HL-60 (cell line): ENCODE measurements around the gene PRDM10.

Experiments used
- DNase-seq, 2 experiments: peaks; one replicate each; pipeline ENCODE4 v3.0.0-alpha.2; 2010 to 2020; ENCODE audit warnings: low read depth in 1 of 2, low spot score in 1 of 2
- H3K27ac ChIP-seq: fragments of 250-450 bp; sonication (Bioruptor Pico); replicated peaks from 2 replicates; pipeline ENCODE4 v1.5.1; 2020; ENCODE audit warnings: mild to moderate bottlenecking, moderate library complexity
- H3K27me3 ChIP-seq: fragments of 250-450 bp; sonication (Bioruptor Pico); 2 replicates; pipeline ENCODE4 v1.5.1; 2021; ENCODE audit warnings: mild to moderate bottlenecking, moderate library complexity; ENCODE audit not compliant: insufficient read depth, poor library complexity, severe bottlenecking
- H3K4me3 ChIP-seq: replicated peaks from 2 replicates; pipeline ENCODE4 v1.5.1; 2011; ENCODE audit warnings: mild to moderate bottlenecking, control low read depth, low read length; ENCODE audit not compliant: insufficient read depth
- CTCF ChIP-seq: IDR thresholded peaks from one replicate; pipeline ENCODE4 v1.5.1; 2011; ENCODE audit warnings: low read length, control low read depth, inconsistent platforms; ENCODE audit not compliant: insufficient read depth
- GABPA ChIP-seq: IDR thresholded peaks from 2 replicates; pipeline ENCODE4 v1.6.1; 2012; ENCODE audit warnings: low read depth
- POLR2AphosphoS5 ChIP-seq: IDR thresholded peaks from 2 replicates; pipeline ENCODE4 v1.6.1; 2012; ENCODE audit warnings: low read depth
- REST ChIP-seq: IDR thresholded peaks from 2 replicates; pipeline ENCODE4 v1.6.1; 2012; ENCODE audit warnings: low read depth; ENCODE audit not compliant: insufficient replicate concordance
- SPI1 ChIP-seq: IDR thresholded peaks from 2 replicates; pipeline ENCODE4 v1.6.1; 2012; ENCODE audit warnings: low read depth, mild to moderate bottlenecking, borderline replicate concordance

The PRDM10 gene

DNA sequence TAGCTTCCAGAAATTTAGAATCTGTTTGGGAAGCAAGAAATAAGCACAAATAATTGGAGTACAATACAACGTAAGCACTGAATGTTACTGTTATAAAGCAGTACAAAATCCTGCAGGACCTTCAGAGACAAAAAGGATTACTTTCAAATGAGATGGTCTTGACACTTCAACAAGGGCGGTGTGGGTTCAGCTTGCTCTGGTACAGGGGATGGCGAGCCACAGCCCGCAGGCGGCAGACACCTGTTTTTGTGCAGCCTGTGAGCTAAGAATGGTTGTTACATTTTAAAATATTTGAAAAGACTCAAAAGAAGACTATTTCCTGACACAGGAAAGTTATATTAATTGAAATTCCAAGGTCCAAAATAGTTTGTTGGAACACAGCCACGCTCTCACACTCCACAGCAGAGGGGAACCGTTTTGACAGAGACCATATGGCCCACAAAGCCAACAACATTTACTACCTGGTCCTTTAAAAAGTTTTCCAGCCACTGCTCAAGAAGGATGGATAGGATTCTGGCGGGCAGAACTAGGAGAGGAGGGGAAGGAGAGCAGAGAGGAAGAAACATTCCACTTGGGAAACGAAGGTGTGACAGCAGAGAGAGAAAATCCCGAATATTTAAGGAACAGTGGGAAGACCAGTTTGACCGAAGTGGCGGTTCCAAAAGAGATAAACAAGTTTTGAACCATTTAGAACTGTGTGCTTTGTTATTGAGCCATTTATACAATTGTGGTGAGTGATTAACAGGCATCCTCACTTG, 6.3 kb downstream of the PRDM10 start:
- Histone ChIP-seq H3K4me3 (no peak overlapping the region), H3K27ac (no peak overlapping the region), H3K27me3 (no peaks in the 10 kb centered on the region)
- DNase-seq, result no peak
- TF ChIP-seq SPI1, result no peak
- TF ChIP-seq POLR2AphosphoS5, result no peak
- TF ChIP-seq GABPA, result no peak
- no peak for TF ChIP-seq CTCF
- no peak for TF ChIP-seq REST

- TF ChIP-seq GABPA (no peak), CTCF (no peak)
- Histone ChIP-seq H3K27ac (no peak overlapping the region), H3K4me3 (no peak overlapping the region), H3K27me3 (no peaks in the 10 kb centered on the region)
- no peak for DNase-seq
Observed at GRCh38 chr11:129995163-129995562, 7.5 kb downstream of the PRDM10 start.

DNA sequence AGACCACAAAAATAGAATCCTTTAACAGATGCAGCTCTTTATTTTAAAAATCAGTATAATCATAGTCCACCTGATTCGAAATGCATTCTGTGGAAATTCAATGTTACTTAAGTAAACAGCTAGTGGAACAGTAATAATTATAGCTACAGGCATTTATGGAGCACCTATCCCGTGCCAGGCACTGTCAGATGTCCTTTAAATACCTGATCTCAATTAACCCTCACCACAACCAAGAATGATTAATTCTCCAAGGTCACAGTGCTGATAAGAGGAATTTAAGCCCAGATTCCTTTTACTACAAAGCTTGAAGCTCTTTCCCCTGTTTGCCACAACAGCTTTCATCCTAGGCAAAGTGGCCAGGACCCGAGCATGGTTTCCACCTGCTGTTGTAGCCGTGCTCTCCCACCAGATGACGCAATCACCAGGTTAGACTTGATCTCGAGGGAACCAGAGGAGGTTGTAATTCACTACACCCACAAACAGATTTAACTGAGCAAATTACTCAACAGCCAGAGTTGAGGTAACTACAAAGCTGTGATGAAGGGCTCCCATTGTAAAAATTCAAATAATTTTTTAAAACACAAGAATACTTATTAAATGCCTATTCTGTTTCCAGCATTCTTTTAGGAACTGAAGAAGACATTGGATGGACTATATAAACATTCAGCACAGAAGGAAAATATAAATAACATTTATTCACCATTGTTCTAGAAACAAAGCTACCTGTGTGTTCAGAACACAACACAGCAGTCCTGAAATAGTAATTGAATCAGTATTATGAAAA, 10.3 kb downstream of the PRDM10 start:
- H3K27ac ChIP-seq, result peak overlapping the region; percentile 8; the same call in 1 of the 2 replicates
- DNase-seq, result peak; percentile 77 to 85

More for the DNA sequence above, 10.3 kb downstream of the PRDM10 start:
- Histone ChIP-seq H3K4me3 (no peak overlapping the region), H3K27me3 (no peaks in the 10 kb centered on the region)
- no peak for TF ChIP-seq POLR2AphosphoS5
- no peak for TF ChIP-seq CTCF
- TF ChIP-seq SPI1, result no peak
- no peak for TF ChIP-seq GABPA
- no peak for TF ChIP-seq REST
